ENCODE measurements around the gene GLIS1. TPM values are rescaled to one million over a fixed set of nuclear protein-coding genes. Genes with fewer than 3 reads are reported as not detected.

Gene GLIS1
- total and polyA plus RNA-seq, 11 donors, result 0.06 to 0.35 (median 0.13) TPM; not detected in 6

DNA sequence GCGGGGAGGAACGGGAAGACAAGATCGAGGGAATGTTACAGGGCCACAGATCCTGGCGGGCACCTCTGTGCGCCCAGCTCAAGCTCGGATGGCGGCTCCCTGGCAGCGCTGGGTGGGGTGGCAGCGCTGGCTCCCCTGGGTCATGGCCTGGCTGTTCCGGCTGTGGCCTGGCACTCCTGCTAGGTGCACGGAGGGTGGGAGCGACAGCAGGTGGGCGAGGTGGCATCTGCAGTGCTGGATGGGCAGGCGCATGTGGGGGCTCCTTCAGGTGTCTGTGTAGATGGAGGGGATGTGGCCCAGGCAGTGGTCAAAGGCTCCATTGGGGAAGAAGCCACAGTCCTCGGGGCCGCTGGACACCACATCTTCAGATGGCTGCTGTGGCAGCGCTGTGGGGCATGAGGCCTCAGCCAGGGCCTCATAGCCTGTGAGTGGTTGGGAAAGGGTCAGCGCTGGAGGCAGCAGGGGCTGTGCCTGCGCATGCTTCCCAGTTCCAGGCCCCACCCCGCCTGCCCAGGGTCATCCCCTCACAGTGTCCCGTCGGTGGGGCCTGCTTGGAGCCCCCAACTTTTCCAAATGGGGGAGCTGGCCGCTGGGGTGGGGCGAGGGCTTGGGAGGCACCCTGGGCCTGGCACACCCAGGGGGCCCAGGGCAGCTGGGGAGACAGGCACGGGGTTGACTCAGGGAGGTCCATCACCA is 232.5 kb downstream of the GLIS1 start:
- TF ChIP-seq POLR2A (IDR thresholded peaks at IDR 0.05), result no peak
- TF ChIP-seq, protein P1, sequence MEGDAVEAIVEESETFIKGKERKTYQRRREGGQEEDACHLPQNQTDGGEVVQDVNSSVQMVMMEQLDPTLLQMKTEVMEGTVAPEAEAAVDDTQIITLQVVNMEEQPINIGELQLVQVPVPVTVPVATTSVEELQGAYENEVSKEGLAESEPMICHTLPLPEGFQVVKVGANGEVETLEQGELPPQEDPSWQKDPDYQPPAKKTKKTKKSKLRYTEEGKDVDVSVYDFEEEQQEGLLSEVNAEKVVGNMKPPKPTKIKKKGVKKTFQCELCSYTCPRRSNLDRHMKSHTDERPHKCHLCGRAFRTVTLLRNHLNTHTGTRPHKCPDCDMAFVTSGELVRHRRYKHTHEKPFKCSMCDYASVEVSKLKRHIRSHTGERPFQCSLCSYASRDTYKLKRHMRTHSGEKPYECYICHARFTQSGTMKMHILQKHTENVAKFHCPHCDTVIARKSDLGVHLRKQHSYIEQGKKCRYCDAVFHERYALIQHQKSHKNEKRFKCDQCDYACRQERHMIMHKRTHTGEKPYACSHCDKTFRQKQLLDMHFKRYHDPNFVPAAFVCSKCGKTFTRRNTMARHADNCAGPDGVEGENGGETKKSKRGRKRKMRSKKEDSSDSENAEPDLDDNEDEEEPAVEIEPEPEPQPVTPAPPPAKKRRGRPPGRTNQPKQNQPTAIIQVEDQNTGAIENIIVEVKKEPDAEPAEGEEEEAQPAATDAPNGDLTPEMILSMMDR (IDR thresholded peaks at IDR 0.05), result no peak
- DNase-seq (peak in 2 of 5 donors; percentile 22 to 46), ATAC-seq (no peak)
- no peak overlapping the region for H3K4me3 ChIP-seq
- 93 to 95% (median 94%) methylated on average over 16 to 25 of the region's 25 CpGs for WGBS, 4 donors
- H3K4me1 ChIP-seq, result peaks cover 0 to 10% (median under 1%) of the 10 kb centered on the region in 12 donors
- peaks cover 0 to 7% (median 0%) of the 10 kb centered on the region in 9 donors for H3K27me3 ChIP-seq
- intact Hi-C loops (cut with DNase I), result no loop called here
- H3K27ac ChIP-seq, result no peak overlapping the region
- no peaks in the 10 kb centered on the region for H3K9me3 ChIP-seq
- H3K36me3 ChIP-seq, result no peaks in the 10 kb centered on the region

DNA sequence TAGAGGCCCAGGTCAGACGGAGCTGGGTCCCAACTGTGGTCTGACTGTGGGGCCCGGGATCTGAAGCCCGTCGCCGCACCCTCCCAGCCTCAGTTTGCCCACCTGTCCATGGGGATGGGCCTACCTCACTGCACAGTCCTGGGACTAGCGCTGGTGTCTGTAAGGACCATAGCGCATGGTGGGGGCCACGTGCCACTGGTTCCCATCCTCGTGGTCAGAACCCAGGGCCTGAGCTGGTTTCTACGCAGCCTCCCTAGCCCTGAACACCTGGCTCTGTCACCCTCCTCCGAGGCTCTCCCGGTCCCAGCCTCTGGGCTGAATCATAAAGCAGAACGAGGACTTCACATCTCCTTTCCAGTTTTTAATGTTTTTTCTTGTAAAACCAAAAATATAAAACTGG is 233.1 kb downstream of the GLIS1 start:
- no peak for TF ChIP-seq POLR2A (IDR thresholded peaks at IDR 0.05)
- TF ChIP-seq, protein P1 (IDR thresholded peaks at IDR 0.05), result no peak
- intact Hi-C loops (cut with DNase I), result no loop called here

DNA sequence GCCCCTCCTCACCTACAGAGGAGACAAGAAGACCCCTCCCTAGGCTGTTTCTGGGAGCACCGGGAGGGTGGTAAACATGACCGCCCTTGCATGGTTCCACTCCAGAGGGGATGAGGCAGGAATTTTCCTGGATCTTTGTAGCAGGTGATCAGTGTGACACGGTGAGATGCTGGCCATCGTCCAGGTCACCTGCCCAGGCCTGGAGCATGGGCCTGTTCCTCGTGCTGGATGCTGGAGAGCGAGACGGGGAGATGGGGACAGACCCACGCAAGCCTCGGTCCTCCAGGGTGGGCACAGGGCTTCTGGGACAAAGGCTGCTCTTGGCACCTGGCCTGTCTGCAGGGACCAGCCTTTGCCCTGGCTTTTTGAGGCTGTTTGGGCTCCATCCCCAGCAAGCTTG is 233.6 kb downstream of the GLIS1 start:
- ATAC-seq, result no peak
- Histone ChIP-seq H3K9me3 (no peaks in the 10 kb centered on the region), H3K27ac (no peak overlapping the region), H3K36me3 (no peaks in the 10 kb centered on the region), H3K4me3 (no peak overlapping the region), H3K27me3 (peaks cover 0 to 14% (median 5%) of the 10 kb centered on the region in 9 donors), H3K4me1 (no peaks in the 10 kb centered on the region)
- 87 to 95% (median 89%) methylated on average over 6 to 9 of the region's 9 CpGs for WGBS, 4 donors
- DNase-seq, result peak in 2 of 5 donors; percentile 20 to 52
- intact Hi-C loops (cut with DNase I), result no loop called here
- TF ChIP-seq, protein P1 (IDR thresholded peaks at IDR 0.05), result no peak
- TF ChIP-seq POLR2A (IDR thresholded peaks at IDR 0.05), result no peak

More for the DNA sequence above, 233.1 kb downstream of the GLIS1 start:
- Histone ChIP-seq H3K27ac (no peak overlapping the region), H3K4me3 (no peak overlapping the region), H3K4me1 (peaks cover 0 to 4% (median 0%) of the 10 kb centered on the region in 12 donors), H3K27me3 (peaks cover 0 to 9% (median 2%) of the 10 kb centered on the region in 9 donors), H3K9me3 (no peaks in the 10 kb centered on the region), H3K36me3 (no peaks in the 10 kb centered on the region)
- DNase-seq (peak in 2 of 5 donors; percentile 6 to 28), ATAC-seq (no peak)
- WGBS, 4 donors, result 89 to 93% (median 92%) methylated on average over 8 to 13 of the region's 13 CpGs

DNA sequence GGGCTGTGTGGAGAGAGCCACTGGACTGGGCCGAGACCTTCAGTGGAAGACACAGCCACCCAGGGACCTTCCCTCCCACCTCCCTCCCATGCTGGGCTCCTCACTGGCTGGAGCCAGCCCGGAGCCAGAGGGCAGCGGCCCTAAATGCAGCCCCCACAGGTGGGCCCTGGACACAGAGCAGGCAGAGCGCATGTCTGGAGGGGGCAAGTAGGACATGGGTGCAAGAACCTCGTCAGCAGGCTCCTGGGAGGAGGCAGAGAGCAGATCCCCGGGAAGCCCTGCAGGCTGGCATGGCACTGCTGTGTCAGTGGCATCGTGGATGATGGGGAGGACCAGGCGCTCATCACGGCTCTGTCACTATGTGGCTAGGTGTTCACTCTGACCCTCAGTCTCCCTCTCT is 234.1 kb downstream of the GLIS1 start:
- H3K4me3 ChIP-seq, result no peak overlapping the region
- peak in 1 of 5 donors; percentile 9 for DNase-seq
- no peak for ATAC-seq
- no peak overlapping the region for H3K27ac ChIP-seq
- no peaks in the 10 kb centered on the region for H3K9me3 ChIP-seq
- no peak for TF ChIP-seq POLR2A (IDR thresholded peaks at IDR 0.05)
- TF ChIP-seq, protein P1 (IDR thresholded peaks at IDR 0.05), result no peak
- no peaks in the 10 kb centered on the region for H3K36me3 ChIP-seq
- peaks cover 0 to 19% (median 7%) of the 10 kb centered on the region in 9 donors for H3K27me3 ChIP-seq
- H3K4me1 ChIP-seq, result no peaks in the 10 kb centered on the region
- WGBS, 4 donors, result 81 to 95% (median 84%) methylated on average over 8 to 9 of the region's 9 CpGs
- intact Hi-C loops (cut with DNase I), result no loop called here

Data from heart left ventricle (tissue), 16 donors.